A673 (cell line): Measurements from ENCODE around the gene SCGB1C2.
"Not testable (repeated sequence)": the region's sequence is repeated elsewhere in the genome, so short reads cannot be mapped to it uniquely, and the experiment has no call there.

Source experiments
- CTCF ChIP-seq: fragments of 300-800, 200-600 bp; sonication (generic); conservative IDR thresholded peaks from 2 replicates; pipeline ENCODE4 v1.5.1; 2017; ENCODE audit warnings: low read depth, mild to moderate bottlenecking, antibody characterized with exemption, low read length, moderate library complexity, mixed read lengths
- EZH2 ChIP-seq: fragments of 200-600 bp; sonication (generic); IDR thresholded peaks from 2 replicates; pipeline ENCODE4 v1.6.1; 2017; ENCODE audit warnings: borderline replicate concordance, low read depth, mild to moderate bottlenecking, mixed read lengths, antibody characterized with exemption, low read length; ENCODE audit not compliant: poor library complexity, severe bottlenecking

GRCh38 chr17:113111-113510 lies 24.3 kb upstream of the SCGB1C2 start:
- not testable (repeated sequence) for TF ChIP-seq EZH2, CTCF
